Testis (tissue), 2 donors: Measurements from ENCODE around the gene MAP4K4.

ENCODE experiments used
- POLR2A ChIP-seq: fragments of 450-650 bp; IDR thresholded peaks from one replicate; pipeline ENCODE4 v1.6.1; 2017; ENCODE audit warnings: antibody characterized with exemption, mild to moderate bottlenecking, moderate library complexity
- TF ChIP-seq, protein P1 (sequence below), 3 experiments: fragments of 450-650 bp in 2 of 3; fragments of 200-600 bp in 1 of 3; sonication (generic) in 1 of 3; IDR thresholded peaks; one replicate each; pipeline ENCODE4 v1.5.1; 2016 to 2019; ENCODE audit warnings: antibody characterized with exemption in 3 of 3, mild to moderate bottlenecking in 2 of 3, moderate library complexity in 1 of 3

- TF ChIP-seq, protein P1, sequence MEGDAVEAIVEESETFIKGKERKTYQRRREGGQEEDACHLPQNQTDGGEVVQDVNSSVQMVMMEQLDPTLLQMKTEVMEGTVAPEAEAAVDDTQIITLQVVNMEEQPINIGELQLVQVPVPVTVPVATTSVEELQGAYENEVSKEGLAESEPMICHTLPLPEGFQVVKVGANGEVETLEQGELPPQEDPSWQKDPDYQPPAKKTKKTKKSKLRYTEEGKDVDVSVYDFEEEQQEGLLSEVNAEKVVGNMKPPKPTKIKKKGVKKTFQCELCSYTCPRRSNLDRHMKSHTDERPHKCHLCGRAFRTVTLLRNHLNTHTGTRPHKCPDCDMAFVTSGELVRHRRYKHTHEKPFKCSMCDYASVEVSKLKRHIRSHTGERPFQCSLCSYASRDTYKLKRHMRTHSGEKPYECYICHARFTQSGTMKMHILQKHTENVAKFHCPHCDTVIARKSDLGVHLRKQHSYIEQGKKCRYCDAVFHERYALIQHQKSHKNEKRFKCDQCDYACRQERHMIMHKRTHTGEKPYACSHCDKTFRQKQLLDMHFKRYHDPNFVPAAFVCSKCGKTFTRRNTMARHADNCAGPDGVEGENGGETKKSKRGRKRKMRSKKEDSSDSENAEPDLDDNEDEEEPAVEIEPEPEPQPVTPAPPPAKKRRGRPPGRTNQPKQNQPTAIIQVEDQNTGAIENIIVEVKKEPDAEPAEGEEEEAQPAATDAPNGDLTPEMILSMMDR (IDR thresholded peaks at IDR 0.05), result no peak
- TF ChIP-seq POLR2A, result no peak
These were observed 32.1 kb downstream of the MAP4K4 start for GRCh38 chr2:101729521-101730190.
